A549 (cell line): ENCODE results near the gene LMO2.

ENCODE experiments used
- BHLHE40 ChIP-seq: IDR thresholded peaks from 2 replicates; pipeline ENCODE4 v1.6.1; 2012; ENCODE audit warnings: low read depth, low read length, inconsistent platforms
- CEBPB ChIP-seq, 2 experiments: fragments of >200 bp in 1 of 2; sonication (Bioruptor Twin) in 1 of 2; formaldehyde crosslinking in 1 of 2; IDR thresholded peaks; 2 replicates each; pipeline ENCODE4 v1.6.1; 2012 to 2016
- KDM5A ChIP-seq: fragments of 200-600 bp; sonication (generic); IDR thresholded peaks from 2 replicates; pipeline ENCODE4 v1.6.1; 2016; ENCODE audit warnings: antibody characterized with exemption, mild to moderate bottlenecking
- POLR2AphosphoS2 ChIP-seq: conservative IDR thresholded peaks from 2 replicates; pipeline ENCODE4 v1.6.1; 2012; ENCODE audit warnings: low read length, improper control_type of control experiment, inconsistent platforms
- TF ChIP-seq, protein P1 (sequence below): fragments of 450-650 bp; IDR thresholded peaks from 2 replicates; pipeline ENCODE4 v1.6.1; 2014; ENCODE audit warnings: antibody characterized with exemption
- TF ChIP-seq, protein P2 (sequence below): fragments of >200 bp; sonication (Bioruptor Twin); formaldehyde crosslinking; IDR thresholded peaks from 3 replicates; pipeline ENCODE4 v1.5.1; 2016
- TF ChIP-seq, protein P3 (sequence below): fragments of >200 bp; sonication (Bioruptor Twin); formaldehyde crosslinking; IDR thresholded peaks from 3 replicates; pipeline ENCODE4 v1.6.1; 2016
- TF ChIP-seq, protein P4 (sequence below): IDR thresholded peaks from 2 replicates; pipeline ENCODE4 v1.6.1; 2012

DNA sequence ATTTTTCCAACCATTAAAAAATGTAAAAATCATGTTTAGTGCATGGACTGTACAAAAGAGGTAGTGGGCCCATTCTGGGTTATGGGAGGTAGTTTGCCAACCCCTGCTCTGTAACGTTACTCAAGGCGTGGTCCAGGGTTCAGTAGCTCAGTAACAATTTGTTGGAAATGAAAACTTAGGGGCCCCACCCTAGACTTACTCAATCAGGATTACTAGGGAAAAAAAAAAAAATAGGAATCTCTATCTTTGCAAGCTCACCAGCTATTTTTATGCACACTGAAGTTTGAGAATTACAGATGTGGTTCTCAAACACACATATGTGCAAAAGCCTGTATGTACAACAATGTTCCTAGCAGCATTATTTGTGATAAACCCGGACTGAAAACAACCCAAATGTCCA, 17.3 kb upstream of the LMO2 start:
- TF ChIP-seq, protein P1, sequence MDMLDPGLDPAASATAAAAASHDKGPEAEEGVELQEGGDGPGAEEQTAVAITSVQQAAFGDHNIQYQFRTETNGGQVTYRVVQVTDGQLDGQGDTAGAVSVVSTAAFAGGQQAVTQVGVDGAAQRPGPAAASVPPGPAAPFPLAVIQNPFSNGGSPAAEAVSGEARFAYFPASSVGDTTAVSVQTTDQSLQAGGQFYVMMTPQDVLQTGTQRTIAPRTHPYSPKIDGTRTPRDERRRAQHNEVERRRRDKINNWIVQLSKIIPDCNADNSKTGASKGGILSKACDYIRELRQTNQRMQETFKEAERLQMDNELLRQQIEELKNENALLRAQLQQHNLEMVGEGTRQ: no peak
- TF ChIP-seq CEBPB (IDR thresholded peaks at IDR 0.05) (no peak), POLR2AphosphoS2 (no peak), BHLHE40 (no peak), KDM5A (no peak)
- TF ChIP-seq, protein P2, sequence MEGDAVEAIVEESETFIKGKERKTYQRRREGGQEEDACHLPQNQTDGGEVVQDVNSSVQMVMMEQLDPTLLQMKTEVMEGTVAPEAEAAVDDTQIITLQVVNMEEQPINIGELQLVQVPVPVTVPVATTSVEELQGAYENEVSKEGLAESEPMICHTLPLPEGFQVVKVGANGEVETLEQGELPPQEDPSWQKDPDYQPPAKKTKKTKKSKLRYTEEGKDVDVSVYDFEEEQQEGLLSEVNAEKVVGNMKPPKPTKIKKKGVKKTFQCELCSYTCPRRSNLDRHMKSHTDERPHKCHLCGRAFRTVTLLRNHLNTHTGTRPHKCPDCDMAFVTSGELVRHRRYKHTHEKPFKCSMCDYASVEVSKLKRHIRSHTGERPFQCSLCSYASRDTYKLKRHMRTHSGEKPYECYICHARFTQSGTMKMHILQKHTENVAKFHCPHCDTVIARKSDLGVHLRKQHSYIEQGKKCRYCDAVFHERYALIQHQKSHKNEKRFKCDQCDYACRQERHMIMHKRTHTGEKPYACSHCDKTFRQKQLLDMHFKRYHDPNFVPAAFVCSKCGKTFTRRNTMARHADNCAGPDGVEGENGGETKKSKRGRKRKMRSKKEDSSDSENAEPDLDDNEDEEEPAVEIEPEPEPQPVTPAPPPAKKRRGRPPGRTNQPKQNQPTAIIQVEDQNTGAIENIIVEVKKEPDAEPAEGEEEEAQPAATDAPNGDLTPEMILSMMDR: no peak
- TF ChIP-seq, protein P3, sequence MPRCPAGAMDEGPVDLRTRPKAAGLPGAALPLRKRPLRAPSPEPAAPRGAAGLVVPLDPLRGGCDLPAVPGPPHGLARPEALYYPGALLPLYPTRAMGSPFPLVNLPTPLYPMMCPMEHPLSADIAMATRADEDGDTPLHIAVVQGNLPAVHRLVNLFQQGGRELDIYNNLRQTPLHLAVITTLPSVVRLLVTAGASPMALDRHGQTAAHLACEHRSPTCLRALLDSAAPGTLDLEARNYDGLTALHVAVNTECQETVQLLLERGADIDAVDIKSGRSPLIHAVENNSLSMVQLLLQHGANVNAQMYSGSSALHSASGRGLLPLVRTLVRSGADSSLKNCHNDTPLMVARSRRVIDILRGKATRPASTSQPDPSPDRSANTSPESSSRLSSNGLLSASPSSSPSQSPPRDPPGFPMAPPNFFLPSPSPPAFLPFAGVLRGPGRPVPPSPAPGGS: no peak
- TF ChIP-seq, protein P4, sequence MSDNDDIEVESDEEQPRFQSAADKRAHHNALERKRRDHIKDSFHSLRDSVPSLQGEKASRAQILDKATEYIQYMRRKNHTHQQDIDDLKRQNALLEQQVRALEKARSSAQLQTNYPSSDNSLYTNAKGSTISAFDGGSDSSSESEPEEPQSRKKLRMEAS: no peak
